ENCODE data around the gene PSD.
A peak's percentile ranks its signal among the peaks of the same experiment; 100 is the strongest.

Gene PSD

GRCh38 chr10:102382871-102383270 is 35.7 kb downstream of the PSD start:
- DNase-seq, result no peak

DNA sequence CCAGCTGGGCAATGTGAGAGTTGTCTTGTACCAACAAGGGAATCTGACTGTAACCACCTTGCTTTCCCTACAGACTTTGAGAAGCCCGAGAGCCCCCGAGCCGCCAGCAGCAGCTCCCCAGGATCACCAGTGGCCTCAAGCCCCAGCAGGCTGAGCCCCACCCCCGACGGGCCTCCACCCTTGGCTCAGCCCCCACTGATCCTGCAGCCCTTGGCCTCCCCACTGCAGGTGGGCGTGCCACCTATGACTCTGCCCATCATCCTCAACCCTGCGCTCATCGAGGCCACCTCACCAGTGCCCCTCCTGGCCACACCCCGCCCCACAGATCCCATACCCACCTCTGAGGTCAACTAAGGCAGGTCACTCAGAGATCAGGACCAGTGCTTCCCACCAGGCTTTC is 36.6 kb downstream of the PSD start:
- no peak for DNase-seq

- DNase-seq, result no peak
These were observed 39.2 kb downstream of the PSD start for GRCh38 chr10:102379383-102379782.

- no peak for DNase-seq
These were observed 41.7 kb downstream of the PSD start for GRCh38 chr10:102376901-102377300.

- DNase-seq, result no peak
These were observed 42.7 kb downstream of the PSD start for GRCh38 chr10:102375867-102376266.

GRCh38 chr10:102375250-102375649 is 43.3 kb downstream of the PSD start:
- DNase-seq, result peak; percentile 19

DNA sequence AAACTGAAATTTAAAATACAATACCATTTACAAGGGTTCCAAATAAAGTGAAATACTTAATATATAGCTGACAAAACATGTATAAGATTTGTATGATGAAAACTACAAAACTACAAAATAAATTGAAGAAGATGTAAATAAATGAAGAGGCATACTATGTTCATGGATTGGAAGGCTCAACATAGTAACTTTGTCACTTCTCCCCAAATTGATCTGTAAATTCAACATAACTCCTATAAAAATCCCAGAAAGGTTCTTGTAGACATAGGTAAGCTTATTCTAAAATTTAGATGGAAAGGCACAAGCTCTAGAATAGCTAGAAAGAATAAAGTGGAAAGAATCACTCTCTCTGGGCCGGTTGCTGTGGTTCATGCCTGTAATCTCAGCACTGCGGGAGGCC is 47.3 kb downstream of the PSD start:
- no peak for DNase-seq

- DNase-seq, result no peak
These were observed 50.5 kb downstream of the PSD start for GRCh38 chr10:102368077-102368476.

GRCh38 chr10:102367441-102367840 is 51.1 kb downstream of the PSD start:
- DNase-seq, result no peak

DNA sequence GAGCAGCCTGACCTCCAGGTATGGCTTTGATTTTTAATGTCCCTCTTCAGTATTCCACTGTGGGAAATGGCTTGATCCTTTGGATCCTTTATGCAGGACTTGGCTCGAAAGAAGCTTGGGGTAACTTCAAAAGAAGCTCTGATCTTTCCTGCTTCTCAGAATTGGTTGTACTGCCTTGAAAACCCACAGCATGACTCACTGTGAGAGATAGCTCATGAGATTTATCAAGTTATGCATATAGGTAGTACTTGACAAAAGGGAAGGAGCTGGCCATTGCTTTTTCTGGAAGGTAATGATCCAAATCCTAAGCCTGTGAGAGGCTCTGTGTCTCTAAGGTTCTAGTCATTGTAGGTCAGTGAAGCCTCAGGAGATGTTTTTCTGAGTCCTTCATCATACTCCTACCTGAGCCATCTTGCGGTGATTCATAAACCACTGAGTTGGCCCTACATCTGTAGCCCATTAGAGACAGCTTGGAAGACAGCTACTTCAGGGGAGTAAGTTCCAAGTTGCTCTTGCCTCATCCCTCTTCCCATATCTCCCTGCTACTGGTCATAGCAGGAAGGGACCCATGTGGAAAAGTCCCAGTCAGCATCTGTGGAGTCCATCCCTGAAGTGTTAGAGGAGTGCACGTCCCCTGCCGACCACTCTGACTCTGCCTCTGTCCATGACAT is 59.7 kb downstream of the PSD start:
- no peak for DNase-seq

- DNase-seq, result no peak
These were observed 64.1 kb downstream of the PSD start for GRCh38 chr10:102354451-102354850.
